HUES6 (cell line): Measurements from ENCODE around the gene RXFP3.

ENCODE experiments used
- H3K27ac ChIP-seq: 2 replicates; pipeline ENCODE4 v1.7.0; 2013; ENCODE audit warnings: low read depth, mild to moderate bottlenecking, low read length, inconsistent platforms
- H3K27me3 ChIP-seq: 2 replicates; pipeline ENCODE4 v1.6.1; 2013; ENCODE audit warnings: low read length; ENCODE audit not compliant: control insufficient read depth, insufficient read depth
- H3K36me3 ChIP-seq: 2 replicates; pipeline ENCODE4 v1.6.1; 2013; ENCODE audit warnings: low read length; ENCODE audit not compliant: control insufficient read depth, insufficient read depth
- H3K4me1 ChIP-seq: 2 replicates; pipeline ENCODE4 v1.6.1; 2013; ENCODE audit warnings: low read length; ENCODE audit not compliant: control insufficient read depth, insufficient read depth
- H3K4me3 ChIP-seq: 2 replicates; pipeline ENCODE4 v1.5.1; 2013; ENCODE audit warnings: low read depth, low read length
- H3K9ac ChIP-seq: one replicate; pipeline ENCODE4 v1.6.1; 2013; ENCODE audit warnings: mild to moderate bottlenecking, low read length
- H3K9me3 ChIP-seq: 2 replicates; pipeline ENCODE4 v1.6.1; 2013; ENCODE audit warnings: low read depth, low read length; ENCODE audit not compliant: control insufficient read depth, insufficient read depth

RXFP3 gene

DNA sequence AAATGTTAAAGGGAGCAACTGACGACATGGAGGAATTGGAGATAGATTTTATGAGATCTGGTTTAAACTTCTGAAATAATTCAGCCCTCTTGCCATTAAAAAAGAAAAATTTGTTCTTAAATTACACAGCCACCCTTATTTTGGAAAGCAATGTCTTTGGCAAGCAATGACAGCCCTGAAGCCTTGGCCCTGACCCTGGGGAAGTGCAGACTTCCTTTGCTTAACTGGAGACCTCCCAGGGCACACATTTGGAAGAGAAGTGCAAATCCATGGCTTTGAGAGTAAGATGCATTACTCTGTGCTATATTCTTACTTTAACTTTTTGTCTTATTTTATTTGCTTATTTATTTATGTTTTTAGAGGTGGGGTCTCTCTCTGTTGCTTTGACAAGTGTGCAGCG, 22.0 kb downstream of the RXFP3 start:
- Histone ChIP-seq H3K4me3 (no peak overlapping the region), H3K27ac (no peak overlapping the region), H3K27me3 (no peaks in the 10 kb centered on the region), H3K9me3 (peaks cover 11% of the 10 kb centered on the region), H3K36me3 (no peaks in the 10 kb centered on the region), H3K9ac (no peak overlapping the region), H3K4me1 (peaks cover 13% of the 10 kb centered on the region; the same call in 1 of the 2 replicates)

DNA sequence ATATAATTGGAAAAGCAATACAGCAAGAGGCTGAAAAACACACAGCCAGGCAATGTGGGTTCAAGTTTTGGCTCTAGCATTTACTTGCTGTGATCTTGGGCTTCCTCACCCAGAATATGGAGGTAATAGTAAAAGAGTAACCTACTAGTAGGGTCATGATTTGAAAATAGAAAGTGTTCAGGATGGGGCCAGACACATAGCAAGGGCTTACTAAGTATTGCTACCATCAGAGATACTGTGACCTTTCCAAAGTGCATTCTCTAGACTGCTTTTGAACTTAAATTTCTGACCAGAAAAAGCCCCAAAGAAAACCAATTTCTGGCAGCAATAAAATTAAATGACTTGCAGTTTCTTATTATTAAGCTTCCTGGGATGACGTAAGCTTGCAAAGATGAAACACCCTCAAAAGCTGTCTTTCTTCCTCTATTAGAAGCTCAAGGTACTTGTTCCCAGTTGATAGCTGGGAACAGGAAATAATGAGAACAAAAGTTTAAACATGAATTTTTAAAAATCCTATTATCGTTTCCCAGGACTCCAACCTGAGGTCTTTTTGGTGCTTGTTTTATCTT, 28.0 kb downstream of the RXFP3 start:
- H3K9me3 ChIP-seq: no peaks in the 10 kb centered on the region

DNA sequence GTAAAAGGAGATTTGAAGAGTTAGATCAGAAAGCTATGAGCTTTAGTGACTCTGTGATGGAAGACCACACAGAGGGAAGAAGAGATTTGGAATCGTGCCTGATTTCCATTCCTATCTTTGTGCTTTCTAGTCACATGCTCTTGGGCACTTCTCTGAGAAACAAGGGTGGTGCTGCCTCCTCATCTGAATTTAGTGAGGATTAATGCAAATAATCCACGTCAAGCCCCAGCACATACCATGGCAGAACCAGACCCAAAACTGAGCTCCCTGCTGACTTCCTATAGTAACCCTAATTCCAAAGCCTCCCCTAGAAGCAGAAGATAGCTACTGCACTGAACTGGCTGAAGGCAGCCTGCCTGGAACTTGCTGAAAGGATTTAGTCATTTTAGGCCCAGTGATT, 30.6 kb downstream of the RXFP3 start:
- Histone ChIP-seq H3K36me3 (no peaks in the 10 kb centered on the region), H3K4me3 (no peak overlapping the region), H3K27me3 (no peaks in the 10 kb centered on the region), H3K27ac (no peak overlapping the region), H3K9me3 (no peaks in the 10 kb centered on the region), H3K4me1 (peaks cover 3% of the 10 kb centered on the region; the same call in 1 of the 2 replicates), H3K9ac (no peak overlapping the region)

More for the DNA sequence above, 28.0 kb downstream of the RXFP3 start:
- H3K9ac ChIP-seq: no peak overlapping the region
- no peaks in the 10 kb centered on the region for H3K4me1 ChIP-seq
- H3K27ac ChIP-seq: no peak overlapping the region
- H3K4me3 ChIP-seq: no peak overlapping the region
- no peaks in the 10 kb centered on the region for H3K36me3 ChIP-seq
- no peaks in the 10 kb centered on the region for H3K27me3 ChIP-seq

DNA sequence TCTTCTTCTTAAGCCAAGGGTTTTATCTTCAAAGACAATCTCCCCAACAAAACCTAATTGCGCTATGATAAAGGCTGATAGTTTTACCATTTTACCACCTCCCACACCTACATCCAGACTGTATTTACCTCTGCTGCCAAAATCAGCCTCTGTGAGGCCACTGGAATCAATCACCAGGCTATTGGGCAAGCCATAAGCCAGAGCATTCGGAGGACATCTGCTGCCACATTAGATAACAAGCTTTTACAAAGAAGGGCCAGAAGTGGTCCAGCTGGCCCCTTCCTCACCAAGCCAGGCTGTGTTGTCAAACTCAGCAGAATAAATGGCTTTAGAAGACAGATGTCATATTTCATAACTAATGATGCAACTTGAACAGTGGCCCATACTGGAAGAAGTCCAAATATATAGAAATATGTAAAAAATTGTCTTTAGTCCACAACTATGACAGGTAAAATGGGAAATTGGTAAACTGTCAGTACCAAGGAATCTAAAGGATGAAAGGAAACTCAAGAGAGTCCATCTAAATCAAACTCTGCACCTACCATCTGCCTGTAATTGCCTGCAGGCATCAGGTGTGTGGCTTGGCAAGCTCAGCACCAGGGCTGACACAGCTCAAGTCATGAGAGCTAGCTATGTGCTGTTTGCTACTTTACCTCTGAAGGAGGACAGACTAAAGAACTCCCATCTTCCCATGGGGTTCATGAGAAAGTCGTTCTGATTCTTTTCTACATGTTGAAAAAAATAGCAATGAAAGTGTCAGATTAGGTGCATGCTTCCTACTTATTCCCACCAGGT, 32.2 kb downstream of the RXFP3 start:
- H3K36me3 ChIP-seq: no peaks in the 10 kb centered on the region
- no peak overlapping the region for H3K9ac ChIP-seq
- H3K9me3 ChIP-seq: no peaks in the 10 kb centered on the region
- H3K4me1 ChIP-seq: peaks cover 7% of the 10 kb centered on the region
- no peaks in the 10 kb centered on the region for H3K27me3 ChIP-seq
- no peak overlapping the region for H3K4me3 ChIP-seq
- no peak overlapping the region for H3K27ac ChIP-seq

DNA sequence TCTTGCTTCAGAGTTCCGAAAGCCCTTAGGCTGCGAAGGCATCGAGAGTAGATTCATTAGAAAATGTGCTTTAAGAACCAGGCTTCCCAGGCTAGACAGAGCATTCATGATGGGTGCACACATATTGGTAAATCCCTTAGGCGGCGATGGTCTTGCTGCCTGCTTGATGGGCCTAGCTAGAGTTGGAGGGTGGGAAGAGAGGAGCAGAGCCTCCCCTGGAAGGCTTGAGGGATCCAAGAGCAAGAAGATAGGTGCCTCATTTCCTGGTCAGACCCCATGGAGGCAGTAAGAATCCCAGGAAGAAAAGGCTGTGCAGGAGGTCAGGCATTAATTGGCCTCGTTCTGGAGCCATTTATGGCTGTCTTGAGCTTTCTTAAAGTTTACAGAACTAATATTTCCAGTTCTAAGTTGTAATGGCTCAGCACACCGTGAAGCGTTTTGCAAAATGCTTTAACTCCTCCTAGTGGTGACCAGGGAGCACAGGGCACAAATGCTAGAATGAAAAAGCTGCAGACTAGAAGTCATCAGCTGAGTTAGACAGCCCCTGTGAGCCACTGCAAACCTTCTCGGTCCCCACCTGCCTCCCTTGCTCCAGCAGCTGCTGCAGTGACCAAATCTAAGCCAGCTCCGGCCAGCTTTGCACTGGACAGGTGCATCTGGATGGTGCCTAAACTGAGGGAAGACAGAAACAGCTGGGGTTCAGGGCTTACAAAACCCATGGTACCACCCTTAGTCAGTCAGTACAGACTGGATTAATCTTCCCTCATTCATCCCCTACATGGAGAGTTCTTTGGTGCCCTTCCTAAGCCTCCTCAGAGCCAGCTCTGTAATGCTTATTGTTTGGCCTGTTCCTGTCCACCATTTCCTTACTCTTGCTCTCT, 33.6 kb downstream of the RXFP3 start:
- Histone ChIP-seq H3K27me3 (no peaks in the 10 kb centered on the region), H3K9ac (no peak overlapping the region), H3K27ac (no peak overlapping the region)

DNA sequence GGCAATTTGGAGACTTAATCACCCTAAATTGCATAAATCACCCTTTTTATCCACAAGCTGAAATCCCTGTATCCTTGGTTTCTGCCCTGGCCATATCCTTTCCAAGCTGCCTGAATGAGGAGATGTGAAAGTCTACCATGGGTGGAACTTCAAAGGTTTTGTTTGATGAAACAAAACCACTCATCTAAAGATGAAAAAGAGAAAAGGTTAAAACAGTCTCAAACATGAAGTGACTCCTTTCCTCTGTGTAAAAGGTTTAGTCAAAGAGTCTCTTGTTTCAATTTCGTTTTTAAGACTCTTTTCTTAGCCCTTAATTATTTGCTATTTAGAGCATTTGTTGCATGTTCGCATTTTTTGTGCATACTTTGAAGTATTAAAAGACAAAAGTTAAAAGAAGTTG, 37.1 kb downstream of the RXFP3 start:
- H3K9me3 ChIP-seq: no peaks in the 10 kb centered on the region
- no peak overlapping the region for H3K4me3 ChIP-seq
- no peaks in the 10 kb centered on the region for H3K36me3 ChIP-seq
- no peak overlapping the region for H3K9ac ChIP-seq
- no peak overlapping the region for H3K27ac ChIP-seq
- no peaks in the 10 kb centered on the region for H3K27me3 ChIP-seq
- peaks cover 31% of the 10 kb centered on the region for H3K4me1 ChIP-seq

More for the DNA sequence above, 33.6 kb downstream of the RXFP3 start:
- peaks cover 7% of the 10 kb centered on the region for H3K4me1 ChIP-seq
- no peaks in the 10 kb centered on the region for H3K36me3 ChIP-seq
- no peaks in the 10 kb centered on the region for H3K9me3 ChIP-seq
- no peak overlapping the region for H3K4me3 ChIP-seq

DNA sequence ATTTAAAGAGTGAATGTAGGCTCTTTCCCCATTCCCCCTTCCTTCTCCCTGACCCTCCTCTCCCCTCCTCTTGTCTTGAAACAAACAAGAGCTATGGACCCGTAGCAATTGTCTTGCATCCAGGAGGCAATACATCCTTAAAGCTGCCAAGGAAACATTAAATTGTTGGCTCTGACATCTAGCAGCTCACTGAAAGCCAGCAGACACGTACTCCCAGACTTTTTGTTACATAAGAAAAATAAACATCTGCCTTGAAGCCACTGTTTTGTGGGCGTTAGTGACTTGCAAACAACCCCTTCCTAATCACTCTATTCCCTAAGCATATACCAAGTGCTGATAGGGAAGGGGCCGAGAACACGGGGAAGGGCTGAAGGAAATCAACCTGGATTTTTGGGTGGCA, 39.7 kb downstream of the RXFP3 start:
- Histone ChIP-seq H3K4me1 (peaks cover 43% of the 10 kb centered on the region), H3K4me3 (no peak overlapping the region), H3K27me3 (no peaks in the 10 kb centered on the region), H3K27ac (no peak overlapping the region), H3K9me3 (no peaks in the 10 kb centered on the region), H3K9ac (no peak overlapping the region), H3K36me3 (no peaks in the 10 kb centered on the region)

DNA sequence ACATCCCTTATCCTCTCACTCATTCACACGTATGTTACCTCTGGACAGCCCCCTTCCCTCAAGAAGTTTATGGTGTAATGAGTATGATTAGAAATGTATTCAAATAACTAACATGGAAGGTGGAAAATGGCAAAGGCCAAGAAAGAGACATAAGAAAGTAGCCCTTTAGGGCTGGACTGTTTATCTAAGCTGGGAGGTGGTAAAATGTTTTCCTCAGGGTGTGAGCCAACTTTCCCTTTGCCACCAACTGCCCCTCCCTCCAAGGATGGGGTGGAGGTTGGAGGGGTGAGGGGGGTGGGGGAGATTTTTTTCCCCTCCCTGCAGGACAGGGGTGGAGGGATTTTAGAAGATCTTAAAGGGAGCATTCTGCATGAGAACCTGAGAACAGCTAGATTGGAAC, 40.1 kb downstream of the RXFP3 start:
- H3K27ac ChIP-seq: no peak overlapping the region
- no peaks in the 10 kb centered on the region for H3K36me3 ChIP-seq
- no peak overlapping the region for H3K4me3 ChIP-seq
- no peak overlapping the region for H3K9ac ChIP-seq
- no peaks in the 10 kb centered on the region for H3K9me3 ChIP-seq
- peaks cover 43% of the 10 kb centered on the region for H3K4me1 ChIP-seq
- no peaks in the 10 kb centered on the region for H3K27me3 ChIP-seq

DNA sequence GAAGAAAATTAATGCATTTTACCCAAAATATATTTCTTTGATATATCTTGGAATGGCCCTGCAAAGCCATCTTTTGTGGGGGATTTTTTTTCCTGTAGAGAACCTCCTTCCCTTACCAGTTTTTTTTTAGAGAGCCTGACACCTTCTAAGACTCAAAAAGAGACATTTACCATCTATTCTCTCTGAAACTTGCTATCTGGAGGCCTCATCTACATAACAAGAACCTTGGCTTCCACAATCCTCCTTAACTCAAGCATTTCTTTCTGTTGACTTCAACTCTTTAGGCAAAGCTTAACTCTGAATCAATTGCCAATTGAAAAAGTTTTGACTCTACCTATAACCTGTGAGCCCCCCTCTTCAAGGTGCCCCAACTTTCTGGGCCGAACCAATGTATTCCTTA, 42.1 kb downstream of the RXFP3 start:
- Histone ChIP-seq H3K36me3 (no peaks in the 10 kb centered on the region), H3K4me1 (peaks cover 48% of the 10 kb centered on the region), H3K9me3 (no peaks in the 10 kb centered on the region), H3K4me3 (peak overlapping the region; percentile 16; the same call in 1 of the 2 replicates), H3K27me3 (no peaks in the 10 kb centered on the region), H3K9ac (no peak overlapping the region), H3K27ac (peak overlapping the region; percentile 69)

DNA sequence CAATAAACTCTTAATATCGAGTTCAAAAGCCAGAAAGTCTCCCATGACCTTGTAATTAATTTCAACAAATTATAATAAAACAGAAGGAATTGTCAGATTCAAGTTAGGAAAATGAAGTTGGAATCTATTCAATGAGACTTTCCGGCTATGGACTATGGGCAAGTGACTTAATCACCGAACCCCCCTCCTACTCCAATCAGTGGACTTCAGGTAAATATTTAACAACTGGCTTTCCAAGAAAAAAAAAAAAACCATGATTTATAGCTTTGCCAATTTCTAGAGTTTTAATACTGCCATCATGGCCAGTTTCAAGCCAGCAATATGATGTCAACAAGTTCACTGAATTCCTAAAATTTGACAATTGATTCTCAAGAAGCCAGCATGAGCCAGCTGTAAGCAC, 43.8 kb downstream of the RXFP3 start:
- H3K27ac ChIP-seq: no peak overlapping the region
- peaks cover 2% of the 10 kb centered on the region; the same call in 1 of the 2 replicates for H3K9me3 ChIP-seq
- no peak overlapping the region for H3K9ac ChIP-seq
- H3K4me3 ChIP-seq: no peak overlapping the region
- H3K27me3 ChIP-seq: no peaks in the 10 kb centered on the region
- no peaks in the 10 kb centered on the region for H3K36me3 ChIP-seq
- peaks cover 55% of the 10 kb centered on the region for H3K4me1 ChIP-seq
